Nephron progenitor cell (in vitro differentiated cells): ENCODE measurements around the gene PGM2.

Experiments used
- DNase-seq: peaks from one replicate; pipeline ENCODE4 v3.0.0; 2021
- H3K27ac Mint-ChIP-seq: 2 replicates; pipeline ENCODE4 v1.8.0; 2021; ENCODE audit warnings: mild to moderate bottlenecking, moderate library complexity, mixed read lengths
- H3K27me3 Mint-ChIP-seq: 2 replicates; pipeline ENCODE4 v1.8.0; 2021; ENCODE audit warnings: mild to moderate bottlenecking, low read depth, mixed read lengths; ENCODE audit not compliant: poor library complexity
- H3K36me3 Mint-ChIP-seq: 2 replicates; pipeline ENCODE4 v1.8.0; 2021; ENCODE audit warnings: low read depth, mixed read lengths
- H3K4me1 Mint-ChIP-seq: 2 replicates; pipeline ENCODE4 v1.8.0; 2021; ENCODE audit warnings: mixed read lengths
- H3K4me3 Mint-ChIP-seq: 2 replicates; pipeline ENCODE4 v1.8.0; 2021; ENCODE audit warnings: mild to moderate bottlenecking, moderate library complexity, mixed read lengths
- H3K9me3 Mint-ChIP-seq: 2 replicates; pipeline ENCODE4 v1.8.0; 2021; ENCODE audit warnings: mild to moderate bottlenecking, moderate library complexity, mixed read lengths
- TF ChIP-seq, protein P1 (sequence below): fragments of 200-600 bp; sonication (generic); IDR thresholded peaks from 2 replicates; pipeline ENCODE4 v1.5.0; 2021; ENCODE audit warnings: antibody characterized with exemption

Gene PGM2

DNA sequence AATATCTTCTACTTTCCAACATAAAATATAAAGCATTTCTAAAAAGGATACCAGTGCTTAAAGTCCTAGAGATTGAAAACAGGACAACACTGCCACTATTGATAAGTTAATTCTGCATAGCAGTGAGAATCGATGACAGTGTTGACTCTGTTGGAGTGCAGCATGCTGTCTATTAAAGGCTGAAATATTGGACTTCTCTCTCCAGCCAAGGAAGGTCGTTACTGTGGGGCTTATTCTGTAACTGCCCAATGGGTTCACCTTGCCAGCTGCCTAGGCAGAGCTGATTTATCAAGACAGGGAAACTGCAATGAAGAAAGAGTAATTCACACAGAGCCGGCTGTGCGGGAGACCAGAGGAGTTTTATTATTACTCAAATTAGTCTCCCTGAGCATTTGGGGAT is 37.7 kb upstream of the PGM2 start:
- H3K36me3 Mint-ChIP-seq: peaks cover 10% of the 10 kb centered on the region
- DNase-seq: no peak
- TF ChIP-seq, protein P1, sequence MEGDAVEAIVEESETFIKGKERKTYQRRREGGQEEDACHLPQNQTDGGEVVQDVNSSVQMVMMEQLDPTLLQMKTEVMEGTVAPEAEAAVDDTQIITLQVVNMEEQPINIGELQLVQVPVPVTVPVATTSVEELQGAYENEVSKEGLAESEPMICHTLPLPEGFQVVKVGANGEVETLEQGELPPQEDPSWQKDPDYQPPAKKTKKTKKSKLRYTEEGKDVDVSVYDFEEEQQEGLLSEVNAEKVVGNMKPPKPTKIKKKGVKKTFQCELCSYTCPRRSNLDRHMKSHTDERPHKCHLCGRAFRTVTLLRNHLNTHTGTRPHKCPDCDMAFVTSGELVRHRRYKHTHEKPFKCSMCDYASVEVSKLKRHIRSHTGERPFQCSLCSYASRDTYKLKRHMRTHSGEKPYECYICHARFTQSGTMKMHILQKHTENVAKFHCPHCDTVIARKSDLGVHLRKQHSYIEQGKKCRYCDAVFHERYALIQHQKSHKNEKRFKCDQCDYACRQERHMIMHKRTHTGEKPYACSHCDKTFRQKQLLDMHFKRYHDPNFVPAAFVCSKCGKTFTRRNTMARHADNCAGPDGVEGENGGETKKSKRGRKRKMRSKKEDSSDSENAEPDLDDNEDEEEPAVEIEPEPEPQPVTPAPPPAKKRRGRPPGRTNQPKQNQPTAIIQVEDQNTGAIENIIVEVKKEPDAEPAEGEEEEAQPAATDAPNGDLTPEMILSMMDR: no peak
- no peak overlapping the region for H3K4me3 Mint-ChIP-seq
- peaks cover 52% of the 10 kb centered on the region for H3K9me3 Mint-ChIP-seq
- peaks cover 4% of the 10 kb centered on the region for H3K4me1 Mint-ChIP-seq
- no peak overlapping the region for H3K27ac Mint-ChIP-seq
- no peaks in the 10 kb centered on the region for H3K27me3 Mint-ChIP-seq

- Mint-ChIP-seq H3K4me3 (no peak overlapping the region), H3K4me1 (no peaks in the 10 kb centered on the region)
These were observed 34.2 kb upstream of the PGM2 start for GRCh38 chr4:37792241-37792640.

GRCh38 chr4:37793562-37793961 is 32.9 kb upstream of the PGM2 start:
- Mint-ChIP-seq H3K27ac (no peak overlapping the region), H3K9me3 (peaks cover 25% of the 10 kb centered on the region), H3K4me1 (no peaks in the 10 kb centered on the region), H3K36me3 (peaks cover 5% of the 10 kb centered on the region), H3K4me3 (no peak overlapping the region), H3K27me3 (no peaks in the 10 kb centered on the region)
- TF ChIP-seq, protein P1: no peak
- DNase-seq: no peak

More at GRCh38 chr4:37792241-37792640, 34.2 kb upstream of the PGM2 start:
- no peak for DNase-seq
- Mint-ChIP-seq H3K27ac (no peak overlapping the region), H3K27me3 (no peaks in the 10 kb centered on the region), H3K36me3 (peaks cover 5% of the 10 kb centered on the region), H3K9me3 (peaks cover 34% of the 10 kb centered on the region)
- TF ChIP-seq, protein P1: no peak

GRCh38 chr4:37794056-37794455 is 32.4 kb upstream of the PGM2 start:
- Mint-ChIP-seq H3K9me3 (peaks cover 24% of the 10 kb centered on the region), H3K4me1 (no peaks in the 10 kb centered on the region), H3K36me3 (peaks cover 5% of the 10 kb centered on the region), H3K27ac (no peak overlapping the region), H3K4me3 (no peak overlapping the region), H3K27me3 (no peaks in the 10 kb centered on the region)
- no peak for DNase-seq
- TF ChIP-seq, protein P1: no peak

- H3K27me3 Mint-ChIP-seq: no peaks in the 10 kb centered on the region
- H3K36me3 Mint-ChIP-seq: peaks cover 5% of the 10 kb centered on the region
- TF ChIP-seq, protein P1: no peak
- H3K27ac Mint-ChIP-seq: no peak overlapping the region
- no peaks in the 10 kb centered on the region for H3K4me1 Mint-ChIP-seq
- DNase-seq: no peak
- H3K9me3 Mint-ChIP-seq: peaks cover 23% of the 10 kb centered on the region
- no peak overlapping the region for H3K4me3 Mint-ChIP-seq
These were observed 30.8 kb upstream of the PGM2 start for GRCh38 chr4:37795581-37796195.

- Mint-ChIP-seq H3K36me3 (no peaks in the 10 kb centered on the region), H3K4me3 (no peak overlapping the region), H3K9me3 (peaks cover 9% of the 10 kb centered on the region), H3K27ac (no peak overlapping the region), H3K27me3 (no peaks in the 10 kb centered on the region), H3K4me1 (no peaks in the 10 kb centered on the region)
- TF ChIP-seq, protein P1: no peak
- no peak for DNase-seq
These were observed 29.1 kb upstream of the PGM2 start for GRCh38 chr4:37797374-37797773.
